ENCODE results near the gene RBM26.
"Not testable (repeated sequence)": the region's sequence is repeated elsewhere in the genome, so short reads cannot be mapped to it uniquely, and the experiment has no call there.

The RBM26 gene

GRCh38 chr13:79314652-79315051, 91.4 kb downstream of the RBM26 start:
- DNase-seq = no peak

- DNase-seq = no peak
These were observed 93.7 kb downstream of the RBM26 start for GRCh38 chr13:79312340-79312855.

- DNase-seq = no peak
These were observed 94.7 kb downstream of the RBM26 start for GRCh38 chr13:79311386-79311785.

GRCh38 chr13:79309690-79310089, 96.4 kb downstream of the RBM26 start:
- no peak for DNase-seq

- no peak for DNase-seq
These were observed 98.2 kb downstream of the RBM26 start for GRCh38 chr13:79307866-79308298.

- DNase-seq = no peak
These were observed 98.6 kb downstream of the RBM26 start for GRCh38 chr13:79307433-79307861.

GRCh38 chr13:79306650-79307049, 99.4 kb downstream of the RBM26 start:
- no peak for DNase-seq

GRCh38 chr13:79297128-79297527, 108.9 kb downstream of the RBM26 start:
- DNase-seq = no peak

- no peak for DNase-seq
These were observed 109.9 kb downstream of the RBM26 start for GRCh38 chr13:79295906-79296706.

GRCh38 chr13:79290595-79291244, 115.3 kb downstream of the RBM26 start:
- no peak for DNase-seq

GRCh38 chr13:79289571-79289970, 116.5 kb downstream of the RBM26 start:
- no peak for DNase-seq

GRCh38 chr13:79287939-79288795, 117.9 kb downstream of the RBM26 start:
- DNase-seq = no peak

GRCh38 chr13:79285159-79285558, 120.9 kb downstream of the RBM26 start:
- DNase-seq = no peak

- DNase-seq = no peak
These were observed 122.3 kb downstream of the RBM26 start for GRCh38 chr13:79283742-79284141.

- no peak for DNase-seq
These were observed 123.1 kb downstream of the RBM26 start for GRCh38 chr13:79282976-79283375.

- DNase-seq = no peak
These were observed 123.5 kb downstream of the RBM26 start for GRCh38 chr13:79282508-79282907.

GRCh38 chr13:79281339-79281747, 124.7 kb downstream of the RBM26 start:
- peak; percentile 18 to 62 for DNase-seq

GRCh38 chr13:79279735-79280134, 126.3 kb downstream of the RBM26 start:
- not testable (repeated sequence) for DNase-seq

GRCh38 chr13:79273045-79273444, 133.0 kb downstream of the RBM26 start:
- DNase-seq = no peak

- no peak for DNase-seq
These were observed 134.4 kb downstream of the RBM26 start for GRCh38 chr13:79271616-79272015.

GRCh38 chr13:79270859-79271258, 135.2 kb downstream of the RBM26 start:
- DNase-seq = no peak

Measured in NCI-H2081 (cell line).